ENCODE results near the gene PAQR4.

Gene PAQR4

DNA sequence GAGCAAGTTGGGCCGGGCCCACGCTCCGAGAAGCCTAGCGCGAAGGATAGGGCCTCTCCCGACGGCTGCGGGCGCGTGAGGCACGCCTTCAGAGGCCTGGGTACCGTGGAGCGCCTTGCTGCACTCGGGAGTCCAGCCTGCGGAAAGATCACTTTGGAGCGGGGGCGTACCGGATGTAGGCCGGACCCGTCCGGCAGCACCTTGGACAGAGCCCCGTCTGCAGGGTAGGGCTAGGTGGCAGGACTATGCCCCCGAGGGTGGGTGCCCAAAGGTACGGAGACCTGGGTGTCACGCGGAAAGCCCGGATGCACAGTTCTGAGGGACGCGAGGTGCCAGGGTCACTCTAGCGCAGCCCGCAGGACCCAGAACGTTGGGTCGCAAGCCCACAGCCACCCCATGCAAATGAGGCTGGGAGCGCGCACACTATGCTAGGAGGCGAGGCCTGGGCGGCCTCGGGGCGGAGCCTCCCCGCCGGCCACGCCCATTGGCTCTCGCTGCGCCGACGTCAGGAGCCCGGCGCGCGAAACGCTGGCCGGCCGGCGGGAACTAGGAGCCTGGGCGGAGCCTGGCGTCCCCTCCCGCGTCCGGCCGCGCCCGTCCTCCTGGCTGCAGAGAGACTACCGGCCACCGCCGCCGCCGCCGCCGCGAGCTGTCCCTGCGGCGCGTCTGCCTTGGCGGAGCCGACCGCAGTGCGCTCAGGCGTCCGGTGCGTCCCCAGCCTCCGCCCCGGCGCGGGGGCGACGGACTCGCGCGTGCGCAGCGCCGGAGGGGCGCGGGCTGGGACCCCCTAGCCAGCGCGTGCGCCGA, at the start of gene PAQR4:
Gene PAQR4 (plus strand): TSS at position 611 of the 807 bp plus-strand sequence. CDS start 327 bp downstream, outside the sequence.
- TF ChIP-seq, protein P1, sequence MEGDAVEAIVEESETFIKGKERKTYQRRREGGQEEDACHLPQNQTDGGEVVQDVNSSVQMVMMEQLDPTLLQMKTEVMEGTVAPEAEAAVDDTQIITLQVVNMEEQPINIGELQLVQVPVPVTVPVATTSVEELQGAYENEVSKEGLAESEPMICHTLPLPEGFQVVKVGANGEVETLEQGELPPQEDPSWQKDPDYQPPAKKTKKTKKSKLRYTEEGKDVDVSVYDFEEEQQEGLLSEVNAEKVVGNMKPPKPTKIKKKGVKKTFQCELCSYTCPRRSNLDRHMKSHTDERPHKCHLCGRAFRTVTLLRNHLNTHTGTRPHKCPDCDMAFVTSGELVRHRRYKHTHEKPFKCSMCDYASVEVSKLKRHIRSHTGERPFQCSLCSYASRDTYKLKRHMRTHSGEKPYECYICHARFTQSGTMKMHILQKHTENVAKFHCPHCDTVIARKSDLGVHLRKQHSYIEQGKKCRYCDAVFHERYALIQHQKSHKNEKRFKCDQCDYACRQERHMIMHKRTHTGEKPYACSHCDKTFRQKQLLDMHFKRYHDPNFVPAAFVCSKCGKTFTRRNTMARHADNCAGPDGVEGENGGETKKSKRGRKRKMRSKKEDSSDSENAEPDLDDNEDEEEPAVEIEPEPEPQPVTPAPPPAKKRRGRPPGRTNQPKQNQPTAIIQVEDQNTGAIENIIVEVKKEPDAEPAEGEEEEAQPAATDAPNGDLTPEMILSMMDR (IDR thresholded peaks at IDR 0.05; ENCODE audit: low read length, missing control alignments), result no peak
- peak; percentile 86 for DNase-seq (ENCODE audit: low read depth)
- H3K4me3 ChIP-seq (replicated peaks; ENCODE audit: low read depth, low read length), result peak within 1 kb of the TSS; percentile 55

DNA sequence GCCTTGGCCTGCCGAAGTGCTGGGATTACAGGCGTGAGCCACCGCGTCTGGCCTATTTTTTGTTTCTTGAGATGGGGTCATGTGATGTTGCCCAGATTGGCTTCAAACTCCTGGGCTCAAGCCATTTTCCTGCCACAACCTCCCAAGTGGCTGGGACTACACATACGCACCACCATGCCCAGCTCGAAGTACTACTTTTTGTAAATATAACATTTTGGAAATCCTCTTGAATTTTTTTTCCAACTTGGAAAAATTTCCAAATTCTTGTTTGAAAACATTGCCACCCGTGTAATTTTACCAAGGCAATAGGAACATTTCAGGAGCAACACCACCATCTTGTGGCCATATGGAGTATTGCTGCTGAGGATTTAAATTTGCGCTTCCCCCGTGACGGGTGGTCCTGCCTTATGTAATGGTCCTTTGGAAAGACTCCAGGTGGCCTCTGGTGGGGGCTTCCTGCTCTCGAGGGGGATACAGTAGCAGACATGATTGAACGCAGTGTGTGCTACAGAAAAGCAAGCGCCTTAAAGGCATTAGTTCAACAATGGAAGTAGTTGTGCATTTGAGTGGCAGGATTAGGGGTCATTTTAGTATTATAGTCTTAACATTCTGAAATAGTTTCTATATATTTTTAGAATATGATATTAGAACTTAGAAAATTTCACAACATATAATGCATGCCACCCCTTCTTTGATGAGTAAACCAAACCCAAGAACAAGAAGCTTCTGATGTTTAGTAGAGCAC, 49.5 kb upstream of the PAQR4 start:
- TF ChIP-seq, protein P1 (IDR thresholded peaks at IDR 0.05; ENCODE audit: low read length, missing control alignments), result peak; percentile 85
- peak; percentile 81 for DNase-seq (ENCODE audit: low read depth)
- H3K4me3 ChIP-seq (replicated peaks; ENCODE audit: low read depth, low read length), result no peak overlapping the region

DNA sequence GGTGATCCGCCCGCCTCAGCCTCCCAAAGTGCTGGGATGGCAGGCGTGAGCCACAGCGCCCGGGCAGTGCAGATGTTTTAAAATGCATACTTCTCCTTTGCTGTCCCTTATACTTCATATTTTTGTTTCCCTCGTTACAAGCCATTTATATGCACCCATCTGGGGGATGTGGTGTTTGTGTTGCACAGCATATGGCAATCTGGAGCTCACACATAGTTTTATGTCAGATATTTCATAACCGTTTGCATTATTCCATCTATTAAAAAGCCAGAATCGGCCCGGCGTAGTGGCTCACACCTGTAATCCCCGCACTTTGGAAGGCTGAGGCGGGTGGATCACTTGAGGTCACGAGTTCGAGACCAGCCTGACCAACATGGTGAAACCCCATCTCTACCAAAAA, 45.7 kb upstream of the PAQR4 start:
- H3K4me3 ChIP-seq (replicated peaks; ENCODE audit: low read depth, low read length), result no peak overlapping the region
- DNase-seq (ENCODE audit: low read depth), result no peak
- TF ChIP-seq, protein P1 (IDR thresholded peaks at IDR 0.05; ENCODE audit: low read length, missing control alignments), result no peak

DNA sequence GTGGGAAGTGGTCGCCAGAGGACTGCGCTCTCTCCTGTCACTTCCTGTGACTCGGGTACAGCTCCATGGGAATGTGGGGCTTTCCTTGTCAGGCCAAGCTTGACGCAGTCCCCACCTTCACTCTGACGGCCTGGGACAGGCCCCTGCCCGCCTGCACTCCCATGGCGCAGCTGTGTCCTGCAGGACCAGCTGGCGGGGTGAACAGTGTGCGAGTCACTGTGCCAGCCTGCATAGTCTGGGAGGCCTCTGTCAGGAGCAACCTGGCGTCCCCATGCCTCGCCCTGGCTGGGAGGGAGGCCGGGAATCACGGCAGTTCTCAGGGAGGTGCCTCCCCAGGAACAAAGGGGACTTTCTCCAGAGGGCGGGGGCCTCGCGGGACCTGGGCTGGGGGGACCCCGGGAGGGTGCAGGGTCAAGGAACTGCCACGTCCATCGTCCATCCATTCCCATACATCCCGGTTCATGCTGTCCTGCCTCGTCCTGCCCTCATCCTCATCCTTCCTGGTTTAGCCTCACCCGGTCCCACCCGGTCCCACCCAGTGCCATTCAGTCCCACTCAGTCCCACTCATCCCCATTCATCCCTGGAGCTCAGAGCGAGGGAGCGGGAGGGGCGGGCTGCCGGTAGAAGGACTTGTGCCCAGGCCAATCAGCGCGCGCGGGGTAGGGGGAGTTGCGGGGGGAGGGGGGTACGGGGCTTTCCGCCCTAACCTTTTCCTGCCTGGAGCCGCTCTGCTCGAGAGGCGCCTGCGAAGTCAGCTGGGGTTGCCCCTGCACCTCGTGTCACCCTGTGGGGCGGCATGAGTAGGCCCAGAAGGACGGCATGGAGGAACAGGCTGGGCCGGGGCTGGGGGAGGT, 44.0 kb upstream of the PAQR4 start:
- TF ChIP-seq, protein P1 (IDR thresholded peaks at IDR 0.05; ENCODE audit: low read length, missing control alignments), result no peak
- no peak overlapping the region for H3K4me3 ChIP-seq (replicated peaks; ENCODE audit: low read depth, low read length)

DNA sequence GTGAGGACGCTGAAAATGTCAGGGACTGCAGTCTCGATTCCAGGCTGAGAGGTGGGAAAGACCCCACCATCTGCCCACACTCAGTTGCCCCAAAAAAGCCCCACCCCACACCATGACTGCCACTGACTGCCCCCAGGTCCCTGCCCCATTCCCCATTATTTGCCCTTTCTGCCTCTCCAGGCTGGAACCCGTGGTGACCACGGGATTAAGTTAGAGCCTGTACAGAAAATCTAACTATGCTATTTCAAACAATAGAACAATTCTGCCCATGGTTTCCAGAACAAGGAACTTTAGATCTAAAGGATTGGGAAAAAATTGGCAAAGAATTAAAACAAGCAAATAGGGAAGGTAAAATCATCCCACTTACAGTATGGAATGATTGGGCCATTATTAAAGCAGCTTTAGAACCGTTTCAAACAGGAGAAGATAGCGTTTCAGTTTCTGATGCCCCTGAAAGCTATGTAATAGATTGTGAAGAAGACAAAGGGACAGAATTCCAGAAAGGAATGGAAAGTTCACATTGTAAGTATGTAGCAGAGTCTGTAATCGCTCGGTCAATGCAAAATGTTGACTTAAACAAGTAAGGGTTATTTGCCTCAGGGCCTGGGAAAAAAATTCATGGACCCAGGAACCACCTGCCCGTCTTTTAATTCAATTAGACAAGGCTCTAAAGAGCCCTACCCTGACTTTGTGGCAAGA, 43.0 kb upstream of the PAQR4 start:
- no peak for DNase-seq (ENCODE audit: low read depth)
- no peak overlapping the region for H3K4me3 ChIP-seq (replicated peaks; ENCODE audit: low read depth, low read length)
- TF ChIP-seq, protein P1 (IDR thresholded peaks at IDR 0.05; ENCODE audit: low read length, missing control alignments), result no peak

More for the DNA sequence above, 44.0 kb upstream of the PAQR4 start:
- no peak for DNase-seq (ENCODE audit: low read depth)

DNA sequence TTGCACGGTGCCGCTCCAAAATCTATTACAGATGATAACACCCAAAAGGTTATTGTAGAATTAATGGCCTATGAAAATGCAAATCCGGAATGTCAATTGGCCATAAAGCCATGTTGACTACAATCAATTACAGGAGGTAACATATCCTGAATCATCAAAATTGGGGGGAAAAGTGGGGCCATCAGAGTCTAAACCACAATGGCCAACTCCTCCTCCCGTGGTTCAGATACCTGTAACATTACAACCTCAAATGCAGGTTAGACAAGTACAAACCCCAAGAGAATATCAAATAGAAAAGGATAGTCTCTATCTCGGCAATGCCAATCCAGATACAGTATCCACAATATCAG, 42.5 kb upstream of the PAQR4 start:
- TF ChIP-seq, protein P1 (IDR thresholded peaks at IDR 0.05; ENCODE audit: low read length, missing control alignments), result no peak
- DNase-seq (ENCODE audit: low read depth), result no peak
- H3K4me3 ChIP-seq (replicated peaks; ENCODE audit: low read depth, low read length), result no peak overlapping the region
